Bronchial epithelial cell (primary cell): Measurements from ENCODE around the gene C6orf58. TPM values are rescaled to one million over a fixed set of nuclear protein-coding genes. Genes with fewer than 3 reads are reported as not detected.
A peak's percentile ranks its signal among the peaks of the same experiment; 100 is the strongest.

Experiments
- DNase-seq: peaks from one replicate; pipeline ENCODE4 v3.0.0-alpha.2; 2010; ENCODE audit warnings: low read depth
- FAIRE-seq: peaks from 2 replicates; lab custom pipeline; 2011; peaks lifted over from hg19 to GRCh38; lab: Jason Lieb, UNC
- H3K27me3 ChIP-seq: 2 replicates; pipeline ENCODE4 v1.5.1; 2011; ENCODE audit warnings: low read length; ENCODE audit not compliant: control insufficient read depth, insufficient read depth
- H3K36me3 ChIP-seq: 2 replicates; pipeline ENCODE4 v1.5.1; 2011; ENCODE audit warnings: low read length; ENCODE audit not compliant: control insufficient read depth, insufficient read depth
- H3K4me3 ChIP-seq: 2 replicates; pipeline ENCODE4 v1.5.1; 2011; ENCODE audit warnings: mild to moderate bottlenecking, low read depth, low read length, control low read depth
- total RNA-seq: library from RNA; depleted of rRNA; stranded (reverse); fragments of >200 nt; gene quantifications from 2 replicates; pipeline ENCODE4 v1.2.1, GENCODE V29; 2014
- TF ChIP-seq, protein P1 (sequence below): IDR thresholded peaks from 2 replicates; pipeline ENCODE4 v1.5.1; 2011; ENCODE audit warnings: mild to moderate bottlenecking, moderate library complexity, low read length, control low read depth, inconsistent platforms; ENCODE audit not compliant: insufficient read depth, severe bottlenecking

Gene C6orf58
- not detected in 2 replicates for total RNA-seq

DNA sequence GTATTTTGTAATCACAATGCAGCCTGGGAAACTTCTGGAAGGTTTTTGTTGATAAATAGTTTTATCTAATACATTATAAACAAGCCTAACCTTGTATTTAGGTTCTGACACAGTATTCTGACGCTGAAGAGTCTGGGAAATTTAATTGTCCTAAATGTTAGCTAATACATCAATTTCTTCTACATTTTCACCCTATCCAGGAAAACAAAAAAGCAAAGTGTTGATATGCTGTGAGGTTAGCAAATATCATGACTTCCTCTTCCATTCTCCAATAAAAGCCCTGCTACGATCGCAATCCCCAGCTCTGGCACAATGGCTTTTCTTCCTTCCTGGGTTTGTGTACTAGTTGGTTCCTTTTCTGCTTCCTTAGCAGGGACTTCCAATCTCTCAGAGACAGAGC lies at the start of gene C6orf58:
TSS of gene C6orf58 (plus strand) at position 301 of the 400 bp plus-strand sequence. CDS start at position 313, 12 bp downstream.
- TF ChIP-seq, protein P1, sequence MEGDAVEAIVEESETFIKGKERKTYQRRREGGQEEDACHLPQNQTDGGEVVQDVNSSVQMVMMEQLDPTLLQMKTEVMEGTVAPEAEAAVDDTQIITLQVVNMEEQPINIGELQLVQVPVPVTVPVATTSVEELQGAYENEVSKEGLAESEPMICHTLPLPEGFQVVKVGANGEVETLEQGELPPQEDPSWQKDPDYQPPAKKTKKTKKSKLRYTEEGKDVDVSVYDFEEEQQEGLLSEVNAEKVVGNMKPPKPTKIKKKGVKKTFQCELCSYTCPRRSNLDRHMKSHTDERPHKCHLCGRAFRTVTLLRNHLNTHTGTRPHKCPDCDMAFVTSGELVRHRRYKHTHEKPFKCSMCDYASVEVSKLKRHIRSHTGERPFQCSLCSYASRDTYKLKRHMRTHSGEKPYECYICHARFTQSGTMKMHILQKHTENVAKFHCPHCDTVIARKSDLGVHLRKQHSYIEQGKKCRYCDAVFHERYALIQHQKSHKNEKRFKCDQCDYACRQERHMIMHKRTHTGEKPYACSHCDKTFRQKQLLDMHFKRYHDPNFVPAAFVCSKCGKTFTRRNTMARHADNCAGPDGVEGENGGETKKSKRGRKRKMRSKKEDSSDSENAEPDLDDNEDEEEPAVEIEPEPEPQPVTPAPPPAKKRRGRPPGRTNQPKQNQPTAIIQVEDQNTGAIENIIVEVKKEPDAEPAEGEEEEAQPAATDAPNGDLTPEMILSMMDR = no peak
- no peaks in the 10 kb centered on the region for H3K27me3 ChIP-seq
- DNase-seq (no peak), FAIRE-seq (no peak)
- no peaks in the 10 kb centered on the region for H3K36me3 ChIP-seq
- no peak within 1 kb of the TSS for H3K4me3 ChIP-seq

DNA sequence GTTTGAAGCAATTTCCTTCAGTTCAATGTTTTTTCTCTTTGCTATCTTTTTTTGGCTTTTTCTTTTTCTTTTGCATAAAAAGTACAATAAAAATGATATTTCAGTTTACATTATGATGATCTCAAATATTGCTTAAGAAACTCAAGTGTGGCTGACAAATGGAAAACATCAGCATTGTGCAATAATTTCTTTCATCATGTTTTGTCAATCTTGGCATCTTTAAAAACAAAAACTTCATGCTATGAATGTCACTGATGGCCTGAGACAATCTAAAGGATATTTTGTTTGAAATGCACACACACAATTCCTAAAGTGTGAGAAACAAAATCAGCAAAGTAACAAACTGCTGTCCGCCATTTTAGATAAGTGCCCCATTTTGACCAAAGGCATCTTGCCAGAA lies 44.0 kb upstream of the C6orf58 start:
- FAIRE-seq (no peak), DNase-seq (peak; percentile 36)
- H3K36me3 ChIP-seq = no peaks in the 10 kb centered on the region
- TF ChIP-seq, protein P1 = no peak
- no peak overlapping the region for H3K4me3 ChIP-seq
- H3K27me3 ChIP-seq = no peaks in the 10 kb centered on the region

DNA sequence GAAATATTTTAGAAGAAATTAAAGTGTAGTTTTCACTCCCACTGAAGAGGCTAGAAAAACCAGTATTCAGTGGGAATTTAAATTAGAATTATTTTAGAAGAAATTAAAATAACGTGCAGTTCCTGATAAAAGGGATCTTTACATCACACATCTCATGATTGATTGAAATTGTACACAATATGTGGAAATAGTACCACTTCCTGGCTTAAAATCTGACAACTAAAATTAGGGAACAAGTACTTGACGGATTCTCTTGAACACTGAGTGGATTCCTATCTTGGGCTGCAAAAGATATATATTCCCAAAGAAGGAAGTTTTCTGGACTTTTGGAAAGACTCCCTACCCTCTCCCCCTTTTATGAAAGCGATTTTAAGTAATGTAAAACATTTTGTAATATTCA lies 43.2 kb upstream of the C6orf58 start:
- Histone ChIP-seq H3K4me3 (no peak overlapping the region), H3K36me3 (no peaks in the 10 kb centered on the region), H3K27me3 (no peaks in the 10 kb centered on the region)
- DNase-seq (no peak), FAIRE-seq (no peak)
- TF ChIP-seq, protein P1 = no peak

DNA sequence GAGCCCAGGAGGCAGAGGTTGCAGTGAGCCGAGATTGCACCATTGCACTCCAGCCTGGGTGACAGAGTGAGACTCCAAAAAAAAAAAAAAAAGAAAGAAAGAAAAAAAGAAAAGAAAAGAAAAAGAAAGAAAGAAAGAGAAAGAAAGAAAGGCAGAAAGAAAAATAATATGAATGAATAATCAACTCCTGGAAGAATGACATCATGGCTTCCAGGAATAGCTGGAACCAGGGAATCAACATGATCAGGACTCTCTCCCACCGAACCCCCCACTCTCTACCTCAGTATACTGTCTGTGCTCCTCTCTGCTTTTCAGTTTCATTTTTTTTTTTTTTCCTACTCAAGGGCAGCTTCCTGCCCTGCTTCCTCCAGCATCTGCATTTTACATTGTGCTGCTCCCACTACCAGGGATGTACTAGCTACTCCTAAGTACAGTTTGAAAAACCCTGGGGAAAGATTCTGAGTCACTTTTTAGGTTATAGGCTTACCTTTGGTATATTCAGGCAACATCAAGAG lies 38.2 kb upstream of the C6orf58 start:
- Histone ChIP-seq H3K36me3 (no peaks in the 10 kb centered on the region), H3K4me3 (no peak overlapping the region), H3K27me3 (no peaks in the 10 kb centered on the region)
- FAIRE-seq (no peak), DNase-seq (no peak)
- TF ChIP-seq, protein P1 = no peak

DNA sequence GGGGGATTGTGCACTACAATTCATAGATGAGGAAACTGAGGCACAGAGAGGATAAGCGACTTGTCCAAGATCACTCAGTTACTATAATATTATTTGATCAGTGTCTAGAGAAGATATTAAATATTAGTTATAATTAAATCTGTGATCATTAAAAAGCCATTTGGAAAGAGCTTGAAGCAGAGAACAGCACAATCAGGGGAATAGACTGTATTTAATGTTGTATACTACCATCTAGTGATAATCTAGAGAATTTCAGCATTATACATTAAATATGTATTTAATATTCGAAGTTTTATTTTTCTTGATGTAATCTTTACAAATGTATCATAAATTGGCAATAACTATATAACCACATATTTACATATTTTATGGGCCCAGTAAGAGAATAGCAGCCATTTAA lies 37.7 kb upstream of the C6orf58 start:
- peak; percentile 44 for DNase-seq
- TF ChIP-seq, protein P1 = no peak
- Histone ChIP-seq H3K27me3 (no peaks in the 10 kb centered on the region), H3K4me3 (no peak overlapping the region), H3K36me3 (no peaks in the 10 kb centered on the region)
- FAIRE-seq = no peak

DNA sequence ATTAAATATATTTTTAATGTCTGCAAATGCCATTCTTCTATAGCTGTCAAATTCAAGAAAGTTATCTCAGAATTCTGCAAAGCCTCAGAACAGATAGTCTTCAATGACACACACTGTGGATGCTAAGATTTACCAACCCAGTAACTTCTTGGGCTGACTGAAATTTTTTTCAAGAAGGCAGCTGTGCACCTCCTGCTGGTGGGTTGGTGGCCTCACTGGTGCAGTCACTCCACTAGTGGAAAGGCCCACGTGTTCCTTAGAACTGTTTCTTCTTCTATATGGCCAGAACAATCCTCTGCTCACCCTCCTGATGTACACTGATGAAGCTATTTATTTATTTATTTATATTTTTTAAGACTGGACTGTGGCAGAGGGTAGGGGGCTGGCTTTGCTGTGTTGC lies 29.8 kb upstream of the C6orf58 start:
- no peak for FAIRE-seq
- TF ChIP-seq, protein P1 = peak; percentile 30
- DNase-seq = no peak

More for the DNA sequence above, 29.8 kb upstream of the C6orf58 start:
- H3K4me3 ChIP-seq = no peak overlapping the region
- no peaks in the 10 kb centered on the region for H3K36me3 ChIP-seq
- H3K27me3 ChIP-seq = no peaks in the 10 kb centered on the region
